MCF 10A (cell line): Measurements from ENCODE around the gene ADCK2. TPM values are rescaled to one million over a fixed set of nuclear protein-coding genes. Genes with fewer than 3 reads are reported as not detected.

Experiments
- BruUV-seq: library from RNA; stranded (reverse); fragments of 400-500 nt; replicated peaks from 2 replicates; lab custom pipeline; 2021; lab: Mats Ljungman, UMichigan
- CTCF ChIA-PET: fragments of 300-600 bp; sonication (Branson Sonifier 250); formaldehyde crosslinking; extraction: SDS; loops from one replicate; lab custom pipeline; 2021; ENCODE audit warnings: antibody characterized with exemption, inconsistent platforms; lab: Yijun Ruan, JAX
- POLR2A ChIA-PET: fragments of 300-600, 350-650 bp; sonication (Branson Sonifier 250); formaldehyde crosslinking; extraction: SDS; loops from one replicate; lab custom pipeline; 2020; ENCODE audit warnings: antibody characterized with exemption, inconsistent platforms; lab: Yijun Ruan, JAX
- DNase-seq: peaks from one replicate; pipeline ENCODE4 v3.0.0-alpha.2; 2018; ENCODE audit not compliant: unreplicated experiment
- H3K27ac Mint-ChIP-seq: one replicate; pipeline ENCODE4 v1.8.0; 2022; ENCODE audit warnings: mild to moderate bottlenecking, low read depth, mixed read lengths; ENCODE audit not compliant: unreplicated experiment
- H3K27me3 Mint-ChIP-seq: one replicate; pipeline ENCODE4 v1.8.0; 2022; ENCODE audit warnings: mixed read lengths; ENCODE audit not compliant: insufficient read depth, unreplicated experiment
- H3K36me3 Mint-ChIP-seq: one replicate; pipeline ENCODE4 v1.8.0; 2022; ENCODE audit warnings: mild to moderate bottlenecking, moderate library complexity, mixed read lengths; ENCODE audit not compliant: insufficient read depth, unreplicated experiment
- H3K4me1 Mint-ChIP-seq: one replicate; pipeline ENCODE4 v1.8.0; 2022; ENCODE audit warnings: mixed read lengths; ENCODE audit not compliant: insufficient read depth, unreplicated experiment
- H3K4me3 Mint-ChIP-seq: one replicate; pipeline ENCODE4 v1.8.0; 2022; ENCODE audit warnings: mild to moderate bottlenecking, moderate library complexity, mixed read lengths; ENCODE audit not compliant: unreplicated experiment
- H3K9me3 Mint-ChIP-seq: one replicate; pipeline ENCODE4 v1.8.0; 2022; ENCODE audit warnings: mixed read lengths; ENCODE audit not compliant: unreplicated experiment
- CTCF ChIP-seq: fragments of 200-600 bp; IDR thresholded peaks from one replicate; pipeline ENCODE4 v1.8.0; 2022; ENCODE audit warnings: antibody characterized with exemption, mild to moderate bottlenecking; ENCODE audit not compliant: unreplicated experiment
- intact Hi-C: fragments of 100-400 bp; cut with micrococcal nuclease; formaldehyde crosslinking; loops from 2 replicates; pipeline ENCODE4 v1.14.1; 2022
- total RNA-seq: library from RNA; stranded (reverse); gene quantifications from 2 replicates; pipeline ENCODE4 v1.2.3, GENCODE V29; 2022

The ADCK2 gene
- total RNA-seq, 1 experiment from 2014 or later, result 22.2 TPM

- H3K4me1 Mint-ChIP-seq, result peaks cover 14% of the 10 kb centered on the region
- H3K27ac Mint-ChIP-seq, result peak overlapping the region; percentile 71
- ChIA-PET CTCF (interaction anchor here (0.6 to 1.8 kb wide), 2 partner anchors 24 to 194 kb away, joined by 3 to 5 read pairs; no protein-coding TSS in a partner anchor), POLR2A (no interaction called here)
- no peak for TF ChIP-seq CTCF
- no TSS peak for BruUV-seq
- peaks cover 59% of the 10 kb centered on the region for H3K36me3 Mint-ChIP-seq
- no peak for DNase-seq
- no peaks in the 10 kb centered on the region for H3K9me3 Mint-ChIP-seq
- intact Hi-C loops, result loop anchor here (5.0 kb wide), 1 partner anchor 335 kb away; the partner anchor contains the start of gene MRPS33
- H3K27me3 Mint-ChIP-seq, result no peaks in the 10 kb centered on the region
- H3K4me3 Mint-ChIP-seq, result no peak overlapping the region
These were observed 4.8 kb downstream of the ADCK2 start for GRCh38 chr7:140677496-140677895.

DNA sequence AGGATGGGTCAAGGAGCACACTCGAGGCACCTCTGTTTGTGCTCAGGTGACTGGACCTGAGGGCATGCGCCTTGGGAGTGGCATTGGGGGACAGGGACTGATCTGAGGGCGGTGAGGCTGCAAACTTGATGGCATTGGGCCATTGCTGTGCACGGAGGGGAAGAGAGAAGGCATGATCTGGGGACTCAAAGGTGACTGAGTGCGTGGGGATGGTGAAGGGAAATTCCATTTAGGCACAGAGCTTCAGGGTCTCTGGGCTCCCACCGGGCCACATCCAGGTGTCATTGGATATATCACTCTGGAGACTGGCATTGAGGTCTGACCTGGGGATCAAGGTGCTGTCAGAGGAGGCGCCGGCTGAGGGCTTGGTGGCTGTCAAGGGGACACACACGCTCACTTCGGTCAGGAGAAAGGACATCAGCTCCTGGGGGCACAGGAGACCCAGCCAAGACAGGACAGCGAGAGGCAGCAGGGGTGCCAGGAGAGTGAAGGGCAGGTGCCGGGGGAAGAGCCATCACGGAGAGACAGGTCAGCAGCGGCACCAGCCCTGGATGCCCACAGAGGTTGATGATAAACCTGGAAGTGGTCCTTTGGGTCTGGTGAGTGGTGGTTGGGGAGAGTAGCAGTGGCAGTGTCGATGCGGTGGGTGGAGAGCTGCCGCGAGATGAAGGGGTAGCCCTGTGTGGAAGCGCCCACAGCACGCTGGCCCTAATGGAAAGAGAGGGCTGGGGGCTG is 5.5 kb downstream of the ADCK2 start:
- POLR2A ChIA-PET, result no interaction called here
- peaks cover 14% of the 10 kb centered on the region for H3K4me1 Mint-ChIP-seq
- CTCF ChIA-PET, result interaction anchor here (0.6 to 1.8 kb wide), 4 partner anchors 25 to 193 kb away, joined by 3 to 5 read pairs (median 3); no protein-coding TSS in a partner anchor
- DNase-seq, result no peak
- TF ChIP-seq CTCF, result no peak
- peaks cover 63% of the 10 kb centered on the region for H3K36me3 Mint-ChIP-seq
- BruUV-seq, result no TSS peak
- H3K4me3 Mint-ChIP-seq, result no peak overlapping the region
- intact Hi-C loops, result loop anchor here (5.0 kb wide), 1 partner anchor 334 kb away; the partner anchor contains the start of gene MRPS33
- no peaks in the 10 kb centered on the region for H3K9me3 Mint-ChIP-seq
- peak overlapping the region; percentile 71 for H3K27ac Mint-ChIP-seq
- H3K27me3 Mint-ChIP-seq, result no peaks in the 10 kb centered on the region

- CTCF ChIA-PET, result interaction anchor here (0.6 kb wide), 1 partner anchor 27 kb away, joined by 3 read pairs; no protein-coding TSS in a partner anchor
- Mint-ChIP-seq H3K9me3 (no peaks in the 10 kb centered on the region), H3K27me3 (no peaks in the 10 kb centered on the region), H3K36me3 (peaks cover 67% of the 10 kb centered on the region), H3K4me1 (peaks cover 14% of the 10 kb centered on the region), H3K4me3 (no peak overlapping the region), H3K27ac (no peak overlapping the region)
- DNase-seq, result no peak
- no peak for TF ChIP-seq CTCF
- intact Hi-C loops, result loop anchor here (5.0 kb wide), 1 partner anchor 334 kb away; the partner anchor contains the start of gene MRPS33
- POLR2A ChIA-PET, result no interaction called here
- no TSS peak for BruUV-seq
These were observed 6.0 kb downstream of the ADCK2 start for GRCh38 chr7:140678816-140679130.

DNA sequence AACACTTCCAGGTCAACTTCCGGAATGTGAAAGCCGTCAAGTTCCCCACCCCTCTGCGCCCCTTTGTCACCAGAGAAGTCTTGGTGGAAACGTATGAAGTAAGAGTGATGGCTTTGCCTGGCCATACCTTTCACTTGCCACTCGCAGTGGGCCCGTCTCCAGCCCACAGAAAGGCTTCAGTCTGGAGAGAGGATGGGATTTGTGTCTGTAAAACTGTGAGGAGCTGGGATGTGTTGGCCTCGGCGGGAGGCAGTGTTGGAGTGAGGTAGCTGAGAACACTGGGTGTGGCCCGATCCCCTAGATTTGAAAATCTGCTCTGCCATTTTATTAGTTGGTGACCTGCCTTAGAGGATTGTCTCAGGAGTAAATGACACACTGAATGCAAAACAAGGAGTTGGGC is 6.4 kb downstream of the ADCK2 start:
- Mint-ChIP-seq H3K36me3 (peaks cover 68% of the 10 kb centered on the region), H3K4me1 (peaks cover 12% of the 10 kb centered on the region), H3K4me3 (no peak overlapping the region), H3K9me3 (no peaks in the 10 kb centered on the region), H3K27me3 (no peaks in the 10 kb centered on the region), H3K27ac (no peak overlapping the region)
- intact Hi-C loops, result loop anchor here (5.0 kb wide), 1 partner anchor 333 kb away; the partner anchor contains the start of gene MRPS33
- ChIA-PET POLR2A (no interaction called here), CTCF (interaction anchor here (0.6 kb wide), 1 partner anchor 28 kb away, joined by 3 read pairs; no protein-coding TSS in a partner anchor)
- no peak for TF ChIP-seq CTCF
- BruUV-seq, result no TSS peak
- no peak for DNase-seq
